Neural cell (in vitro differentiated cells): ENCODE results near the gene UBE3B. TPM values are rescaled to one million over a fixed set of nuclear protein-coding genes. Genes with fewer than 3 reads are reported as not detected.

Source experiments
- H2AFZ ChIP-seq: fragments of 200-600, 300-800 bp; sonication (generic), shearing (Covaris generic); 2 replicates; pipeline ENCODE4 v1.6.0; 2014; ENCODE audit warnings: low read depth, mild to moderate bottlenecking, antibody characterized with exemption, low read length, moderate library complexity
- H3F3A ChIP-seq: fragments of 200-600 bp; shearing (Covaris generic); 2 replicates; pipeline ENCODE4 v1.6.1; 2016; ENCODE audit warnings: mild to moderate bottlenecking, moderate library complexity, mixed read lengths, antibody characterized with exemption, low read length; ENCODE audit not compliant: insufficient read depth, poor library complexity, severe bottlenecking
- H3K27ac ChIP-seq: fragments of 200-600, 300-800 bp; sonication (generic), shearing (Covaris generic); 2 replicates; pipeline ENCODE4 v1.5.1; 2014; ENCODE audit warnings: mild to moderate bottlenecking, low read length, moderate library complexity
- H3K27me3 ChIP-seq: fragments of 300-800, 200-600 bp; sonication (generic), shearing (Covaris generic); 2 replicates; pipeline ENCODE4 v1.6.0; 2014; ENCODE audit warnings: mild to moderate bottlenecking, low read depth, low read length, moderate library complexity; ENCODE audit not compliant: insufficient read depth
- H3K36me3 ChIP-seq: fragments of 300-800, 200-600 bp; sonication (generic), shearing (Covaris generic); 2 replicates; pipeline ENCODE4 v1.5.1; 2014; ENCODE audit warnings: mild to moderate bottlenecking, antibody characterized with exemption, low read length, moderate library complexity; ENCODE audit not compliant: insufficient read depth
- H3K4me2 ChIP-seq: fragments of 300-800, 200-600 bp; sonication (generic), shearing (Covaris generic); 2 replicates; pipeline ENCODE4 v1.6.0; 2014; ENCODE audit warnings: mild to moderate bottlenecking, low read length
- H3K4me3 ChIP-seq: fragments of 300-800, 200-600 bp; sonication (generic), shearing (Covaris generic); 2 replicates; pipeline ENCODE4 v1.5.1; 2014; ENCODE audit warnings: mild to moderate bottlenecking, low read length, moderate library complexity
- H3K79me2 ChIP-seq: fragments of 200-600 bp; shearing (Covaris generic); replicated peaks from 2 replicates; pipeline ENCODE4 v1.6.0; 2014; ENCODE audit warnings: mild to moderate bottlenecking, low read length, moderate library complexity; ENCODE audit not compliant: insufficient read depth
- H3K9ac ChIP-seq: fragments of 300-800, 200-600 bp; sonication (generic), shearing (Covaris generic); 2 replicates; pipeline ENCODE4 v1.6.1; 2016; ENCODE audit warnings: mild to moderate bottlenecking, low read length, mixed read lengths
- H3K9me2 ChIP-seq: fragments of 200-600 bp; shearing (Covaris generic); 2 replicates; pipeline ENCODE4 v1.6.1; 2016; ENCODE audit warnings: mild to moderate bottlenecking, low read length, mixed read lengths; ENCODE audit not compliant: insufficient read depth
- H3K9me3 ChIP-seq: fragments of 200-600, 300-800 bp; sonication (generic), shearing (Covaris generic); 2 replicates; pipeline ENCODE4 v1.6.1; 2016; ENCODE audit warnings: mild to moderate bottlenecking, mixed run types, low read length, moderate library complexity, mixed read lengths
- H4K20me1 ChIP-seq: fragments of 200-600 bp; shearing (Covaris generic); 2 replicates; pipeline ENCODE4 v1.6.1; 2016; ENCODE audit warnings: mild to moderate bottlenecking, mixed run types; ENCODE audit not compliant: insufficient read depth
- CTCF ChIP-seq: fragments of 450-650 bp; IDR thresholded peaks from 2 replicates; pipeline ENCODE4 v1.5.1; 2014; ENCODE audit warnings: antibody characterized with exemption, mild to moderate bottlenecking, moderate library complexity; ENCODE audit not compliant: poor library complexity, severe bottlenecking
- EP300 ChIP-seq: fragments of 450-650 bp; conservative IDR thresholded peaks from 2 replicates; pipeline ENCODE4 v1.6.1; 2014; ENCODE audit warnings: antibody characterized with exemption, mild to moderate bottlenecking, moderate library complexity; ENCODE audit not compliant: poor library complexity, severe bottlenecking
- EZH2 ChIP-seq: fragments of 200-600, 300-800 bp; shearing (Covaris generic), sonication (generic); IDR thresholded peaks from 2 replicates; pipeline ENCODE4 v1.6.1; 2014; ENCODE audit warnings: antibody characterized with exemption, low read length, borderline replicate concordance, mild to moderate bottlenecking; ENCODE audit not compliant: insufficient read depth, poor library complexity, severe bottlenecking
- MXI1 ChIP-seq: fragments of 450-650 bp; conservative IDR thresholded peaks from 2 replicates; pipeline ENCODE4 v1.6.1; 2014; ENCODE audit warnings: antibody characterized with exemption, mild to moderate bottlenecking; ENCODE audit not compliant: poor library complexity, severe bottlenecking
- POLR2AphosphoS5 ChIP-seq: IDR thresholded peaks from 2 replicates; pipeline ENCODE4 v1.6.1; 2012
- RAD21 ChIP-seq: fragments of 450-650 bp; conservative IDR thresholded peaks from 2 replicates; pipeline ENCODE4 v1.6.1; 2014; ENCODE audit warnings: antibody characterized with exemption, mild to moderate bottlenecking, moderate library complexity
- REST ChIP-seq: IDR thresholded peaks from 2 replicates; pipeline ENCODE4 v1.6.1; 2012; ENCODE audit warnings: borderline replicate concordance
- SMC3 ChIP-seq: fragments of 450-650 bp; conservative IDR thresholded peaks from 2 replicates; pipeline ENCODE4 v1.6.1; 2014; ENCODE audit warnings: antibody characterized with exemption, mild to moderate bottlenecking, moderate library complexity; ENCODE audit not compliant: poor library complexity
- TAF1 ChIP-seq: IDR thresholded peaks from 2 replicates; pipeline ENCODE4 v1.6.1; 2012; ENCODE audit warnings: low read depth
- polyA plus RNA-seq: library from polyadenylated mRNA; depleted of rRNA; stranded (reverse); fragments of >200 nt; gene quantifications from 2 replicates; pipeline ENCODE4 v1.2.3, GENCODE V29; 2014

Gene UBE3B
- polyA plus RNA-seq, 1 donor from 2014 or later: 21.7 TPM

- H3F3A ChIP-seq: no peaks in the 10 kb centered on the region
- no peaks in the 10 kb centered on the region for H3K9me2 ChIP-seq
- TF ChIP-seq POLR2AphosphoS5 (no peak), SMC3 (no peak), EZH2 (no peak), MXI1 (no peak), RAD21 (no peak)
- H3K27me3 ChIP-seq: no peaks in the 10 kb centered on the region
- no peaks in the 10 kb centered on the region for H3K9me3 ChIP-seq
- H4K20me1 ChIP-seq: no peaks in the 10 kb centered on the region
- peaks cover 3% of the 10 kb centered on the region for H3K36me3 ChIP-seq
- no peak overlapping the region for H2AFZ ChIP-seq
- H3K4me3 ChIP-seq: no peak overlapping the region
- H3K27ac ChIP-seq: no peak overlapping the region
- H3K9ac ChIP-seq: no peak overlapping the region
- H3K79me2 ChIP-seq: no peaks in the 10 kb centered on the region
- H3K4me2 ChIP-seq: no peak overlapping the region
Observed at GRCh38 chr12:109493090-109493489, 15.7 kb downstream of the UBE3B start.

- no peak overlapping the region for H3K4me3 ChIP-seq
- no peak overlapping the region for H3K9ac ChIP-seq
- no peak overlapping the region for H2AFZ ChIP-seq
- no peaks in the 10 kb centered on the region for H3K36me3 ChIP-seq
- H3K27me3 ChIP-seq: no peaks in the 10 kb centered on the region
- no peak overlapping the region for H3K27ac ChIP-seq
- H3F3A ChIP-seq: no peaks in the 10 kb centered on the region
- H3K4me2 ChIP-seq: no peak overlapping the region
- H3K9me2 ChIP-seq: no peaks in the 10 kb centered on the region
- TF ChIP-seq REST (no peak), EZH2 (no peak), MXI1 (no peak), RAD21 (no peak), CTCF (no peak), TAF1 (no peak), POLR2AphosphoS5 (no peak), SMC3 (no peak), EP300 (no peak)
- H3K79me2 ChIP-seq: no peaks in the 10 kb centered on the region
- no peaks in the 10 kb centered on the region for H3K9me3 ChIP-seq
- no peaks in the 10 kb centered on the region for H4K20me1 ChIP-seq
Observed at GRCh38 chr12:109493938-109494337, 16.5 kb downstream of the UBE3B start.
